H1 (cell line): ENCODE data around the gene RRP1. TPM values are rescaled to one million over a fixed set of nuclear protein-coding genes. Genes with fewer than 3 reads are reported as not detected.

Source experiments
- CBX8 ChIP-seq: fragments of 300-800, 300-1000 bp; sonication (generic); IDR thresholded peaks from 2 replicates; pipeline ENCODE4 v1.7.1; 2016; ENCODE audit warnings: low read depth, low read length, borderline replicate concordance
- EP300 ChIP-seq, 2 experiments: IDR thresholded peaks; 1 replicate in 1 of 2; 2 replicates in 1 of 2; pipeline ENCODE4 v1.6.1; 2011 to 2012; ENCODE audit warnings: low read depth in 2 of 2, low read length in 2 of 2, mild to moderate bottlenecking in 2 of 2, borderline replicate concordance in 1 of 2, inconsistent platforms in 1 of 2, moderate library complexity in 1 of 2
- POU5F1 ChIP-seq: IDR thresholded peaks from 2 replicates; pipeline ENCODE4 v1.6.1; 2011; ENCODE audit warnings: low read depth, mild to moderate bottlenecking, low read length, moderate library complexity
- RAD21 ChIP-seq, 2 experiments: IDR thresholded peaks in 1 of 2; conservative IDR thresholded peaks in 1 of 2; 2 replicates each; pipeline ENCODE4 v1.6.1; 2011; ENCODE audit warnings: low read depth in 2 of 2, low read length in 2 of 2, improper control_type of control experiment in 1 of 2, inconsistent platforms in 1 of 2, mild to moderate bottlenecking in 1 of 2, moderate library complexity in 1 of 2
- SP2 ChIP-seq: IDR thresholded peaks from 2 replicates; pipeline ENCODE4 v1.6.1; 2012; ENCODE audit warnings: mild to moderate bottlenecking, low read length, inconsistent platforms
- TBP ChIP-seq: IDR thresholded peaks from 2 replicates; pipeline ENCODE4 v1.6.1; 2011; ENCODE audit warnings: low read depth, low read length, improper control_type of control experiment
- USF2 ChIP-seq: IDR thresholded peaks from 2 replicates; pipeline ENCODE4 v1.6.1; 2011; ENCODE audit warnings: low read length, improper control_type of control experiment
- polyA plus RNA-seq, 7 experiments: library from polyadenylated mRNA; depleted of rRNA in 3 of 7; stranded (reverse) in 5 of 7; unstranded in 2 of 7; fragments of >200 nt in 5 of 7; fragments of 200-250 nt in 2 of 7; gene quantifications; 1 replicate in 5 of 7; 2 replicates in 1 of 7; 4 replicates in 1 of 7; pipeline versions ENCODE4 v1.2.1 to v1.2.3, GENCODE V29; 2011 to 2013; ENCODE audit warnings: missing spikeins in 2 of 7, mixed read lengths in 2 of 7
- total RNA-seq: library from RNA; stranded (reverse); fragmentation: NEBNext Ultra II Directional; extraction: Animal tissue kit (Norgen Biotek cat#: 25700); gene quantifications from 2 replicates; pipeline ENCODE4 v1.2.1, GENCODE V29; 2021

Gene RRP1
- total and polyA plus RNA-seq, 2 of the 8 experiments (the other 6 are each of a cell fraction or from before 2014, with no cell fraction given), result 11.6 to 55.2 TPM

- TF ChIP-seq RAD21 (IDR thresholded peaks at IDR 0.05 in 1 of 2, conservative IDR thresholded peaks at IDR 0.05 in 1 of 2; ENCODE audit: low read depth in 2 of 2, low read length in 2 of 2) (no peak), USF2 (no peak), SP2 (no peak), TBP (no peak), POU5F1 (no peak), EP300 (IDR thresholded peaks at IDR 0.05; ENCODE audit: borderline replicate concordance in 1 of 2, low read depth in 2 of 2, low read length in 2 of 2) (no peak), CBX8 (no peak)
These were observed 10.7 kb downstream of the RRP1 start (continued) for GRCh38 chr21:43800124-43800523.
